OCI-M1 (cell line): ENCODE results near the gene ARHGEF7.

Experiments
- DNase-seq: peaks from one replicate; lab custom pipeline; 2025; lab: John Stamatoyannopoulos, UW

Gene ARHGEF7

DNA sequence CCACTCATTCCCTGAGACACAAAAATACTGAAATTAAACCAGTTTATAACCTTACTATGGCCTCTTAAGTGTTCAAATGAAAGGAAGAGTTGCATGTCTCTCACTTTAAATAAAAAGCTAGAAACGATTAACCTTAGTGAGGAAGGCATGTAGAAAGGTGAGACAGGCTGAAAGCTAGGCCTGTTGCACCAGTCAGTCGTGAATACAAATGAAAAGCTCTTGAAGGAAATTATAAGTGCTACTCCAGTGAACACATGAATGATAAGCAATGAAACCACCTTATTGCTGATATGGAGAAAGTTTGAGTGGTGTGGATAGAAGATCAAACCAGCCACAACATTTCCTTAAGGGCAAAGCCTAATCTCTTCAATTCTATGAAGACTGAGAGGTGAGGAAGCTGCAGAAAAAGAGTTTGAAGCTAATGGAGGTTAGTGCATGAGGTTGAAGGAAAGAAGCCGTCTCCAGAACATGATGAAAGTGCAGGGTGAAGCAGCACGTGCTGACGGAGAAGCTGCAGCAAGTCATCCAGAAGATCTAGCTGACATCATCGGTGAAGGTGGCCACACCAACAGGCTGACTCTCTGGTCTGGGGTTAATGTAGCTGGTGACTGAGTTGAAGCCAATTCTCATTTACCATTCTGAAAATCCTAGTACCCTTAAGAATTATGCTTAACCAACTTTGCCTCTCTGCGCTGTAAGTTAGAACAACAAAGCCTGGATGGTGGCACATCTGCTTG is 110.9 kb downstream of the ARHGEF7 start:
- no peak for DNase-seq

- no peak for DNase-seq
These were observed 112.3 kb downstream of the ARHGEF7 start for GRCh38 chr13:111227405-111227804.

- DNase-seq, result no peak
These were observed 113.4 kb downstream of the ARHGEF7 start for GRCh38 chr13:111228262-111229144.

DNA sequence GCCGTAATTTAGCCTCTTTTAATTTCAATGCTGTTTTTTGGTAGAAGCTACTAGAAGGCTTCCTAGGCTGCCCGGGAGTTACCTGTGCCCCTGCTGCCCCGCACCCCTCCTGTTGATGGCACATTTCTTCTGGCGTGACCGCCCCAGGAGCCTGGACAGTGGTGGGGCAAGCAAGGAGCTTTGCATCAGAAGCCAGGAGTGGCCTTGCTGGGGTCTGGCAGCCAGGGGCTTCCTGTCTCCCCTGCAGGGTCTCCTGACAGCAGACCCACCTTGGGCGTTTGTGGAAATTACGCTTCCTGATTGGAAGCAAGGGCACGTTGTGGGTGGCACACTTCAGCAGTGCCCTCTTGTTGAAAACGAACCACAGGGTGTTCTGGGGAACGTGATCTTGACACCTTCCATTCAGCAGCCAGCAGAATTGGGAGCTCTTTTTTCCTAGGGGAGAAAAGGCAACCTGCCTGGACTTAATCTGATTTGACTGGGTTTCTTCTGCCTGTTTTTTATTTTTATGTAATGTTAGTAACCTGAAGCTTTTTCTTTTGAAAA is 115.3 kb downstream of the ARHGEF7 start:
- no peak for DNase-seq

DNA sequence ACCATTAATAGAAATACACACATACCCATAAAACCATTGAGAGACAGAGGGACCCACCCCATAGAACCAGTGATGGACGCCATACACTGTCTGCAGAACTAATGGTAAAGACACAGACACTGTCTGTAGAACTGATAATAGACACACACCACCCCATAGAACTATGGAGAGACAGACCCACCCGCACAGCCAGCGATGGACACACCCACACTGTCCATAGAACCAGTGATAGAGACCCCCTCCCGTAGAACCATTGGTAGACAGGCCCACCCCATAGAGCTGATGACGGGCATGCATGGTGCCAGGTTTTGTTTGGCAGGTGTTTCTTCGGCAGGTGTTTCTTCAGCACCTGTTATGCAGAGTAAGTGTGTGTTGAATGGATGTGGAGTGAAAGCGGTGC is 117.1 kb downstream of the ARHGEF7 start:
- no peak for DNase-seq

DNA sequence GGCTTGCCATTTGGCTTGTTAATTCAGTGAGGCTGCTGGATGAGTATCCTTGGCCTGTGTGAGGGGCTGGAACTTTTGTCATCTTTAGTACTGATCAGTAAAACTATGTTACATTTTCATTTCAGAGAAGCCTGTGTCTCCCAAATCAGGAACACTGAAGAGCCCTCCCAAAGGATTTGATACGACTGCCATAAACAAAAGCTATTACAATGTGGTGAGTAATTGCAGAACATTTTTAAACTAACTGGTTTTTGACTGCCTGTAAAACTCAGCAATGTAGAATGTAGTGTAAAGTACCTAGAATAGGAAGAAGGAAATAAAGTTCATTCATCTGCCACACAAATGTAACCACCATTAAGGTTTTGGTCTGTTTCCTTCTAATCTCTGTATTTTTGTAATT is 118.0 kb downstream of the ARHGEF7 start:
- DNase-seq, result no peak

DNA sequence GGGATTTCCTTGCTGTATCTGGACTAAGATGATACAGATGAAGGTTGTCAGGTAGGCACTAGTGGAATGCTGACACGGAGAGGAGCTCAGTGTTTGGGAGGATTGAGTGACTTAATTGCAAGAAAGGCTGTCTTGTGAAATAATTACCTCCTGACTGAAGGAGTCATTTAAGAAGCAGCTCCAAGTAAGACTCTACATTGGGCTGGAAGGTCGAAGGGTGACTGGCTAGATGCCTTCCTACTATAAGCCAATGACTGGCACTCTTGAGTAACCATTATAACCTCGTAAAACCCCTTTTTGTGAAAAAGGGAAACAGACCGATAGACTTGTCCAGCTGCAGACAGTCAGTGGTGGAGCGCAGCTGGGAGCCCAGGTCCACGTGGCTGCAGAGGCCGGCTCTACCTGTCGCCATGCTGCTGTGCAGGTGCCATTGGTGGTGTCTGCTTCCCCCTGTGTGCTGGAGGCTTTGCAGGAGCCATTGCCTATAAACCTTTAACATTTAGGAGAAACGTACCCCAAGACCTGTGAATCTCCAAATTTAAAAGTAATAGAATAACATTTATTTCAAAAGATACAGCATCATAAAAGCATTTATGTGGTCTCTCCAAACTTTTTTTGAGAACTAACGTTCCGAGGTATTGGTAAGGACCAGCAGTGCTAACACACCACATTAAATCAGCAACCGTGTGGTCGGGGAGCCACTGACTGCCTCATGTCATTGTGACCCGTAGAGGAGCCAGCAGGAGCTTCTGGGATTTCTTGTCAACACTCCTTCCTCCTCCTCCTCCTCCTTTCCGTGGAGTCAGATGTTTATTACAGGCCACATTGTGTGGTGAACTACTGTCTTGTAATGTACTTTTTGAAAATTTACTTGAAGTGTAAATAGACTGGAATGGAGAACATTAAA is 124.9 kb downstream of the ARHGEF7 start:
- no peak for DNase-seq

DNA sequence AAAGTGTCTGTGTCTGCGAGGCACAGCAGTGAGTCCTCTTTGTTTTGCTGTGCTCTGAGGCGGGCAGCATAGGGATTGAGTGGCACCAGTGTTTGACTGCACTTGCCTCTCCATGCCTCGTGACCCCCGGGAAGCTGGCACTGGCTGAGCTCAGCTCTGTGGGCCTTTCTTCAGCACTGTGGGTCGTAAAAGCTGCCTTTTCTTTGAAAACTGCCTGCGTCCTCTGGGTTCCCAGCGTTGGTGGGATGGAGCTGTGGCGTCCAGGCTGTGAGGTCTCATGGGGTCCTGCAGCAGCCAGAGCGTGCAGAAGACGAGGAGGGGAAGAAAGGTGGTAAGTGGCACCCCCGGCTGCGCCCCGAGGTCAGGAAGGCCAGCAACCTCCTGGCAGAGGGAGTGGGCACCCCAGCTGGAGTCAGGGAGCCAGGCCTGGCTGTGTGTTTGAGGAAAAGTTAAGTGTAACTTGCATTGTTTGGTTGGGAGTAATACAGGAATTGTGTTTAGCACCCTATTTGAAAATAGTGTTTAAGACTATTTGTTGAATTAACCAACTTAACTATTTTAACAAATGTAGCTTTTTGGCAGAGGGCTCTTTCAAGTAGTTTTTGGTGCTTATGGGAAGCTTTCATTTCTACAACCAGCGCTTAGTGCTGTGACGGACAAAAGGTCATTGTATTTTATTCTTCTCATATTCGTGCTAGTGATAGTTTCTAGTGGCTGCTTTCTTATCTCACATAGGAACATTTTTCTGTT is 126.1 kb downstream of the ARHGEF7 start:
- DNase-seq, result no peak

GRCh38 chr13:111241862-111242261 is 126.8 kb downstream of the ARHGEF7 start:
- no peak for DNase-seq

DNA sequence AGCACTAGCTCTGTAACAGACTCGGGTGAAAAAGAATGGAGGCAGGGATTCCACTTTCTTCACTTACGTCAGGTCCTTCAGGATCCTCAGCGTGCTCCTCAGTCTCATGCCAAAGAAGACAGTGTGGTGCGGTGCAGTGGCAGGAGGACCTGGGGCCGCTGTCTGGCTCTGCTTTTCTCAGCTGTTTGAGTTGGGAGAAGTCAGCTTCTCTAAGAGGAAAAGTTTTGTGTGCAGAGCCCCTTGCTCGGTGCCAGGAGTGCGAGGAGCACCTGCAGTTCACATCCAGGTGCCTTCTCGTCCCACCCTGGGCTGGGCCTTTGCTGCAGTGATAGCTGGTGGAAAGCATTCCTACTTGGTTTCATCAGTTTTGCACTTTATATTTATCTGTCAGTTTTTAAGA is 127.5 kb downstream of the ARHGEF7 start:
- DNase-seq, result no peak

DNA sequence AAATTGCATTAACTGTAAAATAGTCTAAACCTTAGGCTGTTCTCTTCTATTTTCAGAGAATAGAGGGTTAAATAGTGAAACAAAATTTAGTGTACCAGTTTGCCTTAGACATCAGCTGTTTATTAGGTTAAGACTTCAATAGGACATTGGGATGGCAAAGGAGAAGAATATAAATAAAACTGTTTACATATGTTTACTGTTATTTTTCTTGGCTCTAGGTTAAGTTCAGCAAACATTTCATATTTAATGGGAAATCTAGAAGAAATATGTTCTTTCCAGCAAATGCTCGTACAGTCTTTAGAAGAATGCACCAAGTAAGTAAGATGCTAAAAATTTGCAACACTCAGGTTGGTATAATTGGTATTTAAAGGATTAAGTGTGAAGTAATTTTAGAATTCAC is 128.9 kb downstream of the ARHGEF7 start:
- no peak for DNase-seq

GRCh38 chr13:111245576-111246384 is 130.7 kb downstream of the ARHGEF7 start:
- DNase-seq, result no peak

DNA sequence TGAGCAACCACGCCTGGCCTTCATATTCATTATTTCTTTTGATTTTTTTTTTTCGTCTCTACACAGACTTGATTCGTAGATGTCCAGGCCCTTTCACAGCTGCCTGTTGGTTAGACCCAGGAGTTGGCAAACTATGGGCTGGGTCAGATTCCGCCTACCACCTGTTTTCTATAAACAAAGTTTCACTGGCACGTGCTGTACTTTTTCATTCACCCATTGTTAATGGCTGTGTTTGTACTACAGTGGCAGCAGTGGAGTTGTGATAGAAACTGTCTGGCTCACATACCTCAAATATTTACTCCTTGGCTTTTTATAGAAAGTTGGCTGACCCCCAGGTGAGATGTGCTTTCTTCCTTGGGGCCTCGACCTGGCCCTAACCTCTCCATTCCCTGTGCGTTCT is 132.4 kb downstream of the ARHGEF7 start:
- DNase-seq, result no peak

- no peak for DNase-seq
These were observed 133.7 kb downstream of the ARHGEF7 start for GRCh38 chr13:111248822-111249221.

GRCh38 chr13:111249637-111250360 is 134.7 kb downstream of the ARHGEF7 start:
- no peak for DNase-seq

- DNase-seq, result no peak
These were observed 136.7 kb downstream of the ARHGEF7 start for GRCh38 chr13:111251646-111252445.

GRCh38 chr13:111252446-111253364 is 137.6 kb downstream of the ARHGEF7 start:
- no peak for DNase-seq
